Activated gamma-delta T cell treated with anti-CD3 and anti-CD28 coated beads, Interleukin-2, amount 50 U/mL, for 16 hours (primary cell): ENCODE measurements around the gene ZFPM1.

ENCODE experiments used
- DNase-seq: peaks from one replicate; pipeline ENCODE4 v3.0.0-alpha.2; 2020; ENCODE audit warnings: low read depth

The ZFPM1 gene

DNA sequence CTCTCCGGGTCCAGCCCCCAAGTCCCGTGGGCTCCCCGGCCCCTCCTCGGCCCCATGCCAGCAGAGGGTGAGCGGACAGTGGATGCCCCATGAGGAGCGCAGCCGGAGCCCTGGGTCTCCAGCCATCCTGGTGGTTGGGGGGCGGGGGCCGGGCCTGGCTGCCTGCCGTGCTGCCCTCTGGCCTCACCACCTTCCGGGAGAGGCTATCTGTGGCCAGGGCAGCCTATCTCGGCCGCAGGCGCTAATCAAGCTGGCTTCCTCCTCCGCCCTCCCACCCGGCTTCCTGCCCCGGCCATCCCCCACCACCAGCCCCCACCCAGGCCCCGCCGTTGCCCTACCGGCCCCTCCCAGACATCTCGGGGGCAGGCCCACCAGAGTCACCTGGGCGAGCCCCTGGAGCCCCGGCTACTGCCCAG, 46.8 kb downstream of the ZFPM1 start:
- DNase-seq, result no peak

DNA sequence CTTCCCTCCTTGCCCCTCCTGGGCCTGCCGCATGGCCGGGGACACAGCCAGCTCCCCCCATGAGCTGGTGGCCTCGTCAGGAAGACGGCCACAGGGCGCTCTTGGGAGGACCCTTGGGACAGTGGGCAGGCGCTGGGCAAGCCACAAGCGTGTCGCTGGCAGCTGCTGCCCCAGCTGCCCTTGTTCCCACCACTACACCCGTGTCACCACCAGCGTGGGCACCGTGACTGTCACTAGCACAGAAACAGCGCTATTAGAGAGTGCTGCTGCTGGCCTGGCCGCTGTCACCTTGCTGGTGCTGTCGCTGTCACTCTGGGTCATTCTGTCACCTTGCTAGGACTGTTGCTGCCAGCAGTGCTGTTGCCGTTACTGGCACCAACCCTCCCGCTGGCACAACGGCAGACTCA, 47.2 kb downstream of the ZFPM1 start:
- DNase-seq, result no peak

DNA sequence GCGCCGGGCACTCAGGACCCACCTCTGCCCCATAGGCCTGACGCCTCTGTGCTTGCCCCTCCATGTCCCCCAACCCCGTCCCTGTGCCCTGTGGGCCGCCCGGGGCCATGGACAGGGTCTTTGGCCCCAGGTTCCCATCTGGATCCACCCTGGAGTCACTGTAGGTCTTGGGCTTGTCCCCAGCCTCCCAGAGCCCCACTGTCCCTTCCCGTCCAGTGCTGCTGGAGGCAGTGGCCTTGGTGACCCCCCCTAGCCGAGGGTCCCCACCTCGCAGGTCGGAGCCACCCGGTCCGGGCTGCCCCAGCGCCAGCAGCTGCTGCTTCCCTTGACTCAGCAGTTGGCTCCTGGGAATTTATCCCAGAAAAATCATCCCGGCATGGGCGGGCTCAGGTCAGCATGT, 49.3 kb downstream of the ZFPM1 start:
- DNase-seq, result no peak

DNA sequence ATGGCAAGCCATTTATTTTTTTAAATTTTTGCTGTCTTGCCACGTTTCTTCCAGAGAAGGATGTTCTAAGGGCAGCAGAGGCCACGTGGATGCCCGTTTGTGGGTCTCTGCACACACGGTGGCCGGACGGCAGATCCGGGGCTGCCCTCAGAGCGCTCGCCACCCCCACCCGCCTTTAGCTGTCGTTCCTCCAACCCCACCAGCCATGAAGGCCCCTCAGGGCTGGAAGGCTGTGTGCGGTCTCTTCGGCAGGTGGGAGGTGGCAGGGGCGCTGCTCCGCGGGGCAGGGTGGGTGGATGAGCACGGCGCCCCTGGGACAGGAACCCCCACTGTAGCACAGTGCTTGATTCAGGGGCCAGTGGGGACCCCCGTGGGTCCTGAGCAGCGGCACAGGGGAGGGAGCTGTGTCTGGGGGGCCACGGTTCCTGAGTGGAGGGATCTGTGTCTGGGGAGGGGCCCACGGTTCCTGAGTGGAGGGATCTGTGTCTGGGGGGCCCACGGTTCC, 49.7 kb downstream of the ZFPM1 start:
- DNase-seq, result no peak

DNA sequence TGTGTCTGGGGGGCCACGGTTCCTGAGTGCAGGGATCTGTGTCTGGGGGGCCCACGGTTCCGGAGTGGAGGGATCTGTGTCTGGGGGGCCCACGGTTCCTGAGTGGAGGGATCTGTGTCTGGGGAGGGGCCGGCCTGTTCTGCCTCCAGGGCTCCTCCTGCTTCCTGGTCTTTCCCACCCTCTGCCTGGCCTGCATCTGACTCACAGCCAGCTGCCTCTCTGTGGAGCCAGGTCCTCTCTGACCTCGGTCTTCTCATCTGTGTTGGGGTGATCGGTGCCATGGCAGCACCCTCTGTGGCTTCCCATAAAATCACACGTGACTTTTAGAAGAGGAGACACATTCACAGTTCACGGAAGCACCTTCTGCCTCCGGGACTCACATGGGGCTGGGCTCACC, 50.3 kb downstream of the ZFPM1 start:
- no peak for DNase-seq

DNA sequence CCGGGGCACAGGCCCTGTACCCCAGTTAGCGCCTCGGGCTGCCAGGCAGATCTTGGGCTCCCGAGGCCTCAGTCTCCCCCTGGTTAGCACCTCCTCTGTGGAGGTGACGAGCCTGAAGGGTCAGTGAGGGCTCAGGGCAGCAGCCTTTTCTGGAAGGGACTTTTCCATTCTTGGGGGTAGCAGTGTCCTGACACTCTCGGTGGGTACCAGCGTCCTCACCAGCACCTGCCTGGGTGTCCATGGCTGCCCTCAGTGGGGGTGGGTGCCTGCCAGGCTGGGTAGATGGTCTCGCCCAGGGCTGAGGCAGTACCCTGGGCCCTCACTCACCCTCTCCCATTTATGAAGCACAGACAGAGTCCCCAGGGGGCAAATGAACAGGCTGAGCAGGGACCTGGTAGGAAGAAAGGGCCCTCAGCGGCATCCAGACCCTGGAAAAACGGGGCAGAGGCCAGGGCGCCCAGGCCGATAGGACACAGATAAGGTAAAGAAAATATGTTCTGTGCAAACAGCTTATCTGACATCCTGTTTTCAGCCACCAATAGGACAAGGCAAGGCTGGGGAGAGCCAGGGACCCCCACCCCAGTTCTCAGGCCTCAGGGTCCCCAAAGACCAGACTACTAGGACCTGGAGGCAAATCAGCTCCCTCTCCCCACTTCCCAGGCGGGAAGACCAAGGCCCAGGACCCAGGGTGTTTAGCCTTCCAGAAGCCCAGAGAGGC, 50.9 kb downstream of the ZFPM1 start:
- DNase-seq, result no peak

DNA sequence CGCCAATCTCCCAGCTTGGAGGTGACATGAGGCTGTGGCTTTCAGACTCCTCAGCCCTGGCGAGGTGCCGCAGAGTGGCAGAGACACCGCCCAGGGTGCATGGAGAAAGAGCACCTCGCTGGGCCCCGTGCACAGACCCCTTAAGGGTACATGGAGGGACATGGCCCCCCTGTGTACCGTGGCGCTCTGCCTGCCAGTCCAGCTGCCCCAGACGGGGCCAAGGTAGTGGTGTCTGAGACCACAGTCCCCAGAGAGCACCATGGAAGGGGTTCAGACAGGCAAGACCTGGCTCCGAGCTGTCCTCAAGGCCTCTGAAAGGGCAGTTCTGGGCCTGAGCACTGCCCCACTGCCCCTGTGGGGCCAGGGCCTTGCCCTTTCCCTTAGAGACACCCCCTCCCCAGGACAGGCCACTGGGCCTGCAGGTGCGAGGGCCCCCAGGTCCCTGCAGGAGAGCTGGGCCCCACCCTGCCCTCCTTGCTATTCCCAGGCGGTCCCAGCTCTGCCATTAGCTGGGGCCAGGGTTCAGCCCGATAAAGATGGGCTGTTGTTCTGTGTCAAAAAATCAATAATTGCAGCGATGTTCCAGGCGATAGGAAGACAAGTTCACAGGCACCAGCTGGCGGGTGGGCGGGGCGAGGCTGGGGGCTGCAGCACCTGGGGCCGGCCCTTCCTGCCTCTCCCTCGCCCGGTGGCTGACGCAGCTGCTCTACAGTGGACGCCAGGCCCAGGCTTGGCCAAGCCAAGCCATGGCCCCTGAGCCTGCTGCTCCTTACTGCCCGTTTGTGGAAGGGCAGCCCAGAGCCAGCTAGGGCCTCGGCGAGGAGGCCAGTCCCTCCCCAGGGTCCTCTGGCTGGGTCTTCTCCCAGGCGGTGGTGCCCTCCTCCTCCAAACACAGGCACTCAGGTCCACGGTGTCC, 51.7 kb downstream of the ZFPM1 start:
- DNase-seq, result no peak

DNA sequence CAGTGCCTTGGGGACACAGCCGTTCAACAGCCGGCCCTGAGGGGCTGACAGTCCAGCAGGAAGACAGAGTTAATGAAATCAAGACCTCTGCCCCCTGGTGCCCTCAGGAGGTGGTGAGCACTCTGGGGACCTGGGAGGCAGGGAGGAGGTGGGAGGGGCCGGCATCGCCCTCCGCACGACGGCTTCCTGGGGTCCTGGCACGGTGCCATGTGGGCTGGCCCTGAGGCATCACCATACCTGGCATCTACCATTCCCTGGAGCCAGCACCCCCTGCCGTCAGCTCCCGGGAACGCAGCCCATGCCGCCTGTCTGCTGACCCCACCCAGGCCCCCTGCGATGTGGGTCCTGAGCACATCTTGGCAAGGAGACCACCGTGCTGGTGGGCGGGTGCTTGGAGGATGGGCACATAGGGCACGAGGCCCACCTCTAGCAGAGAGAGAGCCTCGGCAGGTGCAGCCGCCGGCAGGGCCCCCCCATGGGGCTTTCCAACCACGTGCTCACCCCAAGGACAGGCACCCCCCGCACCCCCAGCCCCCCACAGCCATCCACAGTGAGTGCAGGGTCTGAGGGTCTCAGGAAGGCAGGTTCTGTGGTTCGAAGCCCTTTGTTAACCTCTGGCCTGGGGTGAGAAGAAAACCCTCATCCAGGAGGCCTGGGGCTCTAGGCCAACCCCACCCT, 52.5 kb downstream of the ZFPM1 start:
- peak; percentile 43 for DNase-seq

DNA sequence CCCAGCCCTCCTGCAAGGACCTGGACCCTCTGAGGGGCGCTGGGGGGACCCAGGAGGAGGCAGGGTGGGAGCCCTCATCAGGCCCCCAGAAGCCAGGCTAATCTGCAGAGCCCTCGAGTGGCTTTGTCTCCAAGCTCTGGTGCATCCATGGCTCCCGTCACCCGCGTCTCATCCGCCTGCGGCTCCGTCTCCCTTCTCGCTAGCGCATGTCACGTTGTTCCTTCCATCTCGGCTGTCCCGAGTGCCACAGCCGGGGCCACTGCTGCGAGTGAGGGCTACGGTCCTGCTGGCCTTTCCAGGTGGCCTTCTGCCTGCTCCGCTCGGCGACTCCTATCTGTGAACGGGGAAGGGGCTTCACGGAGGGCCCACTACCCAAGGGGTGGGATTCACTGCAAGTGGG, 53.6 kb downstream of the ZFPM1 start:
- no peak for DNase-seq

DNA sequence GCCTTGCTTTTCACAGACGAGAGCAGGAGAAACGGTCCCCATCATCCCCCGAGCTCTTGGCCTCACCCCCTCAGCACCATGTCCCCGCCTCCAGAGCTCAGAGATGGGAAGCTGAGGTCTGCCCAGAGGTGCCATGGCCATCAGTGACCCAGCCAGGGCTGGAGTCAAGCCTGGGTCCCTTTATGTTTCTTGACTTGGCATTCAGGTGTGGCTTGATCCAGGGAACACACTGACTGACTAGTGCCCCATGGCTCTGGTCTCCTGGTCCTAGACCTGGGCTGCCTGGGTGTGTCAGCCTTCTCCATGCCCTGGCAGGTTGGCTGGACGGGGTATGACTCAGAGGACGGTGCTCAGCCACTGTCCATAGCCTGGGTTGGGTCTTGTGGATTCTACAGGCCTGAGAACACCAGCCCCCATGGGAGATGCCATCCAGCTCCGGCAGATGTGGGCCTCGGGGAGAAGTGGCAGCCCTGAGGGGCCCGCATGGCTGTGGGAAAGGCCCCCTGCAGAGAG, 54.2 kb downstream of the ZFPM1 start:
- no peak for DNase-seq

DNA sequence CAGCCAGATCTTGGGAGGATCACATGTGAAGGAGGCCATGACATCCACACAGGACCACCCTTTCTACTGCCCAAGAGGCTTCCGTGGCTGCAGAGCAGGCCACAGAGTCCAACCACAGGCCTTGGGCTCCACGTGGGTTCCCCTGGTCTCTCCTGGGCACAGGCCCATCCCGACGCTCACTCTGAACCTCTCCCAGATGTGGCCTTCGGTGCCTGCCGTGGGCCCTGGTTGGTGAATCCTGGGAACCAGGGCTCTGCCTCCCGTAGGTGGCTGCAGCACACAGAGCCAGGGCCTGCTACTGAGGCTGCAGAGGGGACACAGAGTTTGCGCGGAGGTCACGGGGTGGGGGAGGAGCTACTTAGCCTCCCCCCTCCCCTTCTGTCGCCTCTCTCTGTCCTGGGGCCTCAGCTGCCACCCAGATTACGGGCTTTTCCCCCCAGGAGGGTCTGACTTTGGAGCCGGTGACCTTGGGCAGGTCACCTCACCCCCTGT, 55.3 kb downstream of the ZFPM1 start:
- no peak for DNase-seq

DNA sequence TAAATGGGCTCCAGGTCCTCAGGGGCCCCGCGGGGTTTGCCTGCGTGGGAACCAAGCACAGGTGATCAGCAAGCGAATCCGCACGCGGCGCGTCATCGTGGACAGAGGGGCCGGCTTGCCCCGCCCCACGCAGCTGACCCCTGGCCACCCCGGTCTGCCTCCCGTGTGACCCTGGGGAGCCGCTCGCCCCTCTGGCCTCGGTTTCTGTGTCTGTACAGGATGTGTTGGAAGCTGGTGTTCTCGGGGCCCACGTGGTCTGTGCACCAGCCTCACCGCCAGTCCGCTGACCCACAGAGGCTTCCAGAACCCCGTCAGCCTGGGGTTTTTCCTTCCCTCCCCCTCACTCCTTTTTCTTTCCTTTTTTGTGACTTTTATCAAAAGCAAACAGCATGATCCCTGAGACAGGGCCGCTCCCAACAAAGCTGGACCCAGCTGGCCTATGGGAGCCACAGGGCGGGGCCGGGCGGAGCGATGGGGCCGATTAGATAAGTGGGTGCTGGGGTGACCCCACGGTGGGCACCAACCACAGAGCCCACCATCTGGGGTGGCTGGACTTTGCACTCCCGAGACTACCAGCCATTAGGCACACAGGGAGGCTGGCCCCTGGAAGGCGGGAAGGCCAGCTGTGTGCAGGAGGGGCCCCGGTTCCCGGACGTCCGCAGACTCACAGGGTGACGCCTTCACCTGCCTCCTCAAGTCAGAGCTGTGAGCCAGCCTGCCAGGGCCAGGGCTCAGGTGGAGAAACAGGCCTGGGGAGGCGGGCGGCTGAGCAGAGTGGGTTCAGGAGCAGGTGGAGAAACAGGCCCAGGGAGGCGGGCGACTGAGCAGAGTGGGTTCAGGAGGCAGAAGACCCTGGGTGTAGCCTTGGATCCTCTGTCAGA, 56.0 kb downstream of the ZFPM1 start:
- no peak for DNase-seq

DNA sequence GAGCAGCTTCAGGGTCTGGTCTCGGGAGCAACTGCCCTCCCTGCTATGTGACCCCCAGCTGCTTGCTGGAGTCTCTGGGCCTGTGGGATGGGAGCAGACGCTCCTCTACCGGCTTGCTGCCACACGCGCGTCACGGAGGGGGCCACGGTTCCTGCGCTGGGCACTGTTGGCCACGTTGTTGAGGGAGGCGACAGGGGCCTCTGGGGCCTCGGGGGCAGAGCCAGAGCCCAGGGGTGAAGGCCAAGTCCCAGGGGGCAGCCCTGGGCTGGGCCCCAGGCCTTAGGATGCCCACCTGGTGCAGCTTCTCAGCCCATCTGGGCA, 56.6 kb downstream of the ZFPM1 start:
- no peak for DNase-seq

DNA sequence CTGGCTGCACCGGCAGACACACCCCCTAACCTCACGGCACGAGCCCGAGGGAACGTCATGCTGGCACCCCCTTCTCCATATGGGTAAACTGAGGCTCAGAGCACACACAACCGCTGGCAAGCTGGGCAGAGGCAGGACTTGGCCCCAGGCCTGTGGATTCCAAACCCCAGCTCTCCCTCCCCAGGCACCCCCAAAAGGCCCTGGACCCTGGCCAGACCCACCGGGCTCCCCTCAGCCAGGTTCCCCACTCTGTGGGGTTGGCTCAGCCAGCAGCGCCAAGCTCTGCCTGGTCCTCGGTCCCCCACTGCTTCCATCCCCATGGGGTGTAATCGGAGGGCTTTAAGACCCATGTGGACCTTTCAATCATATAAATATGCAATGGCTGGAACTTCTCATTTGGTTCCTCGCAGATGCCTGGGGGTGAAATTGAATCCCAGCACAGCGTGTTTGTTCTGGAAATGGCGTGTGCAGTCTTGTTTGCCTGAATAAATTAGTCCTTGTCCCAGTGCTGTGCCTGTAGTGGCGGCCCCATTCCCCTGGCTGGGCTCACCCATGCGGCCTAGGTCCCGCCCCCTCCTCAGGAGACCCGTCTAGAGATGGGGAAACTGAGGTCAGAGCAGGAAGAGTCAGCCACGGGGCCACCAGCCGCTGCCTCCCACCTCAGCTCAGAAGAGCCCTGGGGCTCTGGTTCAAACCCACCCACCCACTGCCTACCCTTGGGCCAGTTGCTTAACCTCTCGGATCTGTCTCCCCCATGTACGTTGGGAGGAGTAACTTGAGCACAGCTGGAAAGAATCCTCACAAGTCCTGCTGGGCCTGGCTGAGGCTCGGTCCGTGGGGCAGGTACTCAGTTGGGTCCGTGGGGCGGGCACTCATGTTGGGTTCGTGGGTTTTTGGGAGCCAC, 57.3 kb downstream of the ZFPM1 start:
- DNase-seq, result no peak

DNA sequence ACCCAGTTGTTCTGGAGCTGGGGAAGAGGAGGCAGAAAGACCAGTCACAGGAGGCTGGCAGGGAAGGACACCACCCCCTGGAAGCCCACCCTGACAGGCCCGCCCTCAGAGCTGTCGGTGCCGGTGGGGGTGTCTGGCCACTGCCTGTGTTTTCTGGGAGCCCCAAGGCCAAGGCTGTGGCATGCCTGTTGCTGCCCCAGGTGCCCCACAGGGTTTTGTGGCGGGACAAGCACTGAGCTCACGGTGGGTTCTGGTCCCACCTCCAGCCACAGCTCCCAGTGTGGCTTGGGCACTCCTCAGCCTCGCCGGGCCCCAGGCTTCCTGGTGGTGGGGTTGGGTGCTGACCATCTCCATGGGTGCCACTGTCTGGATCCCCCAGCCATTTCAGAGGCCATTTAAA, 58.0 kb downstream of the ZFPM1 start:
- DNase-seq, result no peak

DNA sequence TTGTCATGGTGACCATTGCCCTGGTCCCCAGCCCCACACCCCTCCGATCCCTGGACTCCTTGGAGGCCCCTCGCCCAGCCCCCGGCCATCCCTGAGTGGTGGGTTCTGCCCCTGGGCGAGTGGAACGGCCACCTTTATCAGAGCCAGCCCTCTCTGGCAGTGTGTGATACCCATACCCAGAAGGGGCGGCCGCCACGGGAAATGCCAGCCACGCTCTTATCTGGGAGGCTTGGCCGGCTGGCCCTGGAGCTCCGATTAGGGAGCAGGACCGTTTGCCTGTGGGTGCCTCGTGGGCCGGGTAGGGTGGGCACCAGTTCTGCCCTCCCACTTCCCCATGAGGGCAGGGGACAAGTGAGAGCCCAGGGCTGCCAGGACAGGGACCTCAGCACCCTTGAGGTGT, 58.8 kb downstream of the ZFPM1 start:
- no peak for DNase-seq

DNA sequence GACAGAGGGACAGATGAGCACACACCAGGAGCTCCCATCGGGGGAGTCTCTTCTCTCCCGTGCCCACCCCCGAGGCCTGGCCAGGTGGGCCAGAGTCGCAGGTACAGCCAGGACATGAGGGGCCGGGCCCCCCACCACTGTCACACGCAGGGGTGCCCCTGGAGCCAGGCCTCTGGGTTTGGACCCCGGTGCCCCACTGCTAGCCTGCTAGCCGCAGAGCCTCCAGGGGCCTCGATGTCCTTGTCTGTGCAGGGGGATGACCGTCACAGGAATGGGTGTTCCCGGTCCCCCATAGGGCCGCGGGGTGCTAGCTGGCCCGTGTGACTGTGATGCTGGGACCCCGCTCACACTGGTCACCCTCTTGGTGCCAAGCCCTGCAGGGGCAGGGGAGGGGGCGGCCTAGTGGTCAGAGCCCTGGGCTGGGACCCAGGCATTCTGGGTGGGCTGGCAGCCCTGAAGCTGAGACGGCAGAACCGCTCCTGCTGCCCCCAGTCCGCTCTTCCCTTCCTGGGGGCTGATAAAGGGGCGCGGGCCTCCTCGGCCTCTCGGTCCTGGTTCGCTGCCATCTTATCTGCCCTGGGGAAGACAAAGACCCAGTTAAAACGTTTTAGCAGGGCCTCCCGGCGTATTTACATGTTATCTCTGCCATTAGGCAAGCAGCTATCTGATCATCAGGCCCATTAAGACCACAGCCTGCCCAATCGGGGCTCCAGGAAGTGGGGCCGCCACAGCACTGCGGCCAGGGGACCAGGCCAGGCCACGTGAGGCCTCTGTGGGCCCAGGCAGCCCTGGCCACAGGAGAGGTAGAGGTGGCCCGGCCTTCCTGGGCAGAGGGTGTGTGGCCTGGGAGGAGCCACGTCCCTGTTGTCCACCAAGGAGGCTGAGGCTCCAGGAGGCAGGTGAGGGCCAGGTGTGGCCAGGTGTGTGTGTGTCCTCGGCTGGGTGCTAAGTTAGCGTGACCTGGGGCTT, 59.9 kb downstream of the ZFPM1 start:
- DNase-seq, result no peak

DNA sequence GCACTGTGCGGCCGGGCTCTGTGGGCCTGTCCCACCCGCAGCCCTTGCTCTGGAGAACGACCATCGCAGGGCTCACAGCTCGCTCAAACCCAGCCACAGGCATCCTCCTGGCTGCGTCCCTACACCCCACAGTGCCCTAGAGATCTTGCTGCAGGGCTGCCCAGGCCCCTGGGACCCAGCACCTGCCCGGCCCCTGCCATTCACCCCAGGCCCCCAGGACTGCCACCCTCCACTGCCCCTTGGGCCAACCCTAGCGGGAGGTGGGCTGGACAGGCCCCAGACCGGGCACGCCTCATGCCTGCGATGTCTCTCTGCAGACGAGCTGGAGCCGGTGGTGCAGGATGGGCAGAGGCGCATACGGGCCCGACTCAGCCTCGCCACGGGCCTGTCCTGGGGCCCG, 61.0 kb downstream of the ZFPM1 start:
- DNase-seq, result no peak
